Activated CD4-positive, CD25-positive, alpha-beta regulatory T cell treated with anti-CD3 and anti-CD28 coated beads, Interleukin-2, amount 50 U/mL, for 72 hours (primary cell): Measurements from ENCODE around the gene SLC44A1.

Experiments used
- DNase-seq: peaks from one replicate; pipeline ENCODE4 v3.0.0; 2021

Gene SLC44A1

GRCh38 chr9:105396901-105397300 lies 152.4 kb downstream of the SLC44A1 start:
- no peak for DNase-seq

GRCh38 chr9:105399117-105399516 lies 154.7 kb downstream of the SLC44A1 start:
- DNase-seq: no peak

- no peak for DNase-seq
Measured at GRCh38 chr9:105401651-105402050, 157.2 kb downstream of the SLC44A1 start.

- DNase-seq: no peak
Measured at GRCh38 chr9:105403552-105404248, 159.2 kb downstream of the SLC44A1 start.

DNA sequence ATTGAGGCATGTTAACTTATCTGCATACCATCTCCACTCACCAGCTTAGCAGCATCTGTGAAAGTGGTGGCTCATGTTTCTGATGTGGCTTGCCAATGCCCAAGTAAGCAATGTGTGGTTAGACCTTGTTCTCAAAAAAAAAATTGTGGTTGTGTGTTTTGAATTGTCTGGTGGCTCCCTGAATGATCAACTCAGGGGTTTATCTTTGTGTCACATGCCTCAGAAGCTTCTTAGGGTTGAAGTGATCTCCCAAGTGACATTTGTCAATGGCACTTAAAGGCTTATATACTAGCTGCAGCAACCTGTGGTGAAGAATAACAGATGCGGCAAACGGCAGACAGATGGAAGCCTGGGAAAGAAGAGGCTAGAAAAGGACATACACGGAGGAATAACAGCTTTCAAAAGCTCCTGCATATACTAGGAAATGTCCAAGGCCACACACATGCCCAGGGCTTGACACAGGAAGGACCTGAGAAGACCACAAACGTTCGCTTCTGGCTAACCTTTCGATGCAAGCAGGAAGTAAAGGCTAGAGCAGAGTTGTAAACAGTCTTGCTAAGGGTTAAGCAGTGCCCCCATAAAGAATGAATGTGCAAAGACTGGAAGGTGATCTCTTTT lies 161.2 kb downstream of the SLC44A1 start:
- no peak for DNase-seq

DNA sequence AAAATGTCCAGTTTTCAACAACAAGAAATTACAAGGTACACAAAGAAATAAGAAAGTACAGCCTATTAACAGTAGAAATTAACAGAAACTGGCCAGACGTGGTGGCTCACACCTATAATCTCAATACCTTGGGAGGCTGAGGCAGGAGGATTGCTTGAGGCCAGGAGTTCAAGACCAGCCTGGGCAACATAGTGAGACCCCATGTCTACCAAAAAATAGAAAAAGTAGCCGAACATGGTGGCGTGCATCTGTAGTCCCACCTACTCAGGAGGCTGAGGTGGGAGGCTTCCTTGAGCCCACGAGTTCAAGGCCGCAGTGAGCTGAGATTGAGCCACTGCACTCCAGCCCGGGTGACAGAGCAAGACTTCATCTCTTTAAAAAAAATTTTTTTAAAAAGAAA lies 161.9 kb downstream of the SLC44A1 start:
- DNase-seq: no peak

DNA sequence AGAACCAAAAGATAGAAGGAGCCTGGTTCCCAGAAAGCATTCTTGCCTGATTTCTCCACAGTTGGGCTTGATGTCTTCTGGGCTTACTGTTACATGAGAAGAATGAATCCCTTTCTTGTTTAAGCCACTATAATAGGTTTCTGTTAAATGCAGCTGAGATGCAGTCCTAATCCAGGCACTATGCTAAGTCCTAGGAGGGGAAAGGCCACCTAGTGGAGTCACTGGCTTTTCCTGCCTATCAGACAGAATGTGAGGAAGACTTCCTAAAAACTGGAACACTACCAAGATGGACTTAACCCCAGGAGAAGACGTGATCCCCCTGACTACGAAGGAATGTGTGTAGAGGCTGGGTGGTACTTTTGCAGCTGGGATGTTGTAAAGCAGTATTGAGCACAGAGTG lies 169.1 kb downstream of the SLC44A1 start:
- no peak for DNase-seq

GRCh38 chr9:105414947-105415661 lies 170.7 kb downstream of the SLC44A1 start:
- DNase-seq: peak; percentile 46

DNA sequence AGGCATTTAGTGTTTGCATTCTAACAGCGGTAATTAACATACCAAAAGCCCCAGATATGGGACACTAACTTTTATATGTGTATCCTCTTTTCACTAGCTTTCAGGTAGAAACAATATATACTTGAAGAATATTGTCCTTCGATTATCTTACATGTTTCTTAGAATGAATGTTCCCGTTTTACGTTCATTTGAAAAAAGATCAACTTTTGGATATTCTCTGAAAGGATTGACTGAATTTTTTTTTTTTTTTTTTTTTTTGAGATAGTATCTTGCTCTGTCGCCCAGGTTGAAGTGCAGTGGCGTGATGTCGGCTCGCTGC lies 171.2 kb downstream of the SLC44A1 start:
- DNase-seq: no peak

- no peak for DNase-seq
Measured at GRCh38 chr9:105416840-105417239, 172.4 kb downstream of the SLC44A1 start.

- DNase-seq: no peak
Measured at GRCh38 chr9:105418588-105419500, 174.4 kb downstream of the SLC44A1 start.

DNA sequence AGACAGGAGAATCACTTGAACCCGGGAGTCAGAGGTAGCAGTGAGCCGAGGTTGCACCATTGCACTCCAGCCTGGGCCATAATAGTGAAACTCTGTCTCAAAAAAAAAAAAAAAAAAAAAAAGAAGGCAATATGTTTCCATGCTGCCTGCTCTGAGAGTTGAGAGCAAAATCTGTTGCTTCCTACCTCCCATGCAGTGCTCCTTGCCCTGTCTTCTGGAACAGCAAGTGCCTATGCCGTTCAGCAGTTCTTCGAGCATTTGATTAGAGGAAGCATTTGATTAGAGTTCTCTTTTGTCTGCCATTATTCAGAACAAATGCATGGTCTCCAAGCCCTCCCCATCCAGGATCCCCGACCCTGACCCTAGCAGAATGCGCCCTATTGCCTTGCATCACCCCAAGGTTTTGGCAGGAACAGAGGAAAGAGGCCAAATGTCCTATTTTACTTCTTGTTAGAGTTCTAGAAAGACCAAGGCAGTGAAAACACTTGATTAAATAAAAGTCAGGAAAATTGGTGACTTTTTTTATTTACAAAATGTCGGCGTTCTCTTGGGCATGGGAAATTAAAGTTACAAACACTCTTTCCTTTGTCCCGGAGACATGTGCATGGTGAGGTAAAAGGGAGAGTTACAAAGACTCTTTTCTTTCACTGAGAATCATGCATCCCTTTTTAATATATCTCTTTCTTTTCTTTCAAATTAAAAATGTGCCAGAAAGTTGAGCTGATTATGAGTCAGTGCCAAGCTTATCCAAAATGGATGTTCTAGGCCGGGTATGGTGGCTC lies 175.6 kb downstream of the SLC44A1 start:
- DNase-seq: no peak

- no peak for DNase-seq
Measured at GRCh38 chr9:105421154-105421553, 176.7 kb downstream of the SLC44A1 start.

DNA sequence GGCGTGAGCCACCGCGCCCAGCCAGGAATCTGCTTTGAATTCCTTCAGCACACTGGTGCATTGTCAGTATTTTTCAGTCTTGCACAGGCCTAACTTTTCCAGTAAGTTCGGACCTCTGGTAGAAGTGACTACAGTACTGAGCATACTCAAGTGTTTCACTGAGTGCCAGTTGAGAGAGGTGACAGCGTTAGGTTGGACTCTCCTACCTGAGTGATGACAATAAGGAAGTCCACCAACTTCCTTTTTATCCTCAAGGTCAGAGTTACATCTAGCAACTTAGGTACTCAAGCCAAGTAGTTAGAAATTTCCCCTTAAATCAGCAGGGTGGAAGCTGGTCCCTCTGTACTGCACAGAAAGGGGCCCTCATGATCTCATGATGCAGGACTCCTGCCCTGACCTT lies 177.4 kb downstream of the SLC44A1 start:
- DNase-seq: no peak

GRCh38 chr9:105425816-105426433 lies 181.5 kb downstream of the SLC44A1 start:
- no peak for DNase-seq

DNA sequence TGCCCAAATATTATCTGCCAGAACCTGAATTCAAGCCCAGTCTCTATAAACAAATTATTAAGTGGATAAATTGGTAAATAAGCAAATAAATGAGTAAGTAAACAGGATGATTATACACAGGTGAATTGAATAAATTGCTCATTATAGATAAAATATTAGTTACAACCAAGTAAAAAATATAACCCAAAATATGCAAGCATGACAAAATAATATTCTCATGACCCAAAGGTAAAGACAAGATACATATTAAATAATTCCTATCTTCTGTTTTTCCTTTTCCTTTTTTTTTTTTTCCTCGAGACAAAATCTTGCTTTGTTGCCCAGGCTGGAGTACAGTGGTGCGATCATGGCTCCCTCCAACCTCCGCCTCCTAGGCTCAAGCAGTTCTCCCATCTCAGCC lies 182.2 kb downstream of the SLC44A1 start:
- DNase-seq: no peak

GRCh38 chr9:105431424-105432246 lies 187.2 kb downstream of the SLC44A1 start:
- DNase-seq: no peak

GRCh38 chr9:105432247-105432842 lies 187.9 kb downstream of the SLC44A1 start:
- no peak for DNase-seq

GRCh38 chr9:105435453-105435852 lies 191.0 kb downstream of the SLC44A1 start:
- no peak for DNase-seq

DNA sequence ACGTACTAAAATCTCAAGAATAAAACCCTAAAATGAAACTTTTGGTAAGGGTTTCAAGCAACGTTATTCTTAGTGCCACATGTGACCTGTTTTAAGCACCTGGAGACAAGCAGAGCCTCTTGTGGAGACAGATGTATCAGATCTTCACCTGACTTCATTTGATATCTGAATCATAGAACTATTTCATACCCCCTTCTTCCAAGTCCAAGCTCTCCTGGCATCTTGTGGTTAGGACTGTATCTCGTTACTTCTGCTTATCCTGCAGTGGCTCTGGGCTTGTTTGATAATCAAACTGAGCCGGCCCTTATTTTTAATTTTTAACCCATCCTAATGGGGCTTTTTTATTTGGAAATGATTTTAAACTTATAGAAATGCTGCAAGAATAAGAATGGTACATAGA lies 192.3 kb downstream of the SLC44A1 start:
- DNase-seq: no peak

DNA sequence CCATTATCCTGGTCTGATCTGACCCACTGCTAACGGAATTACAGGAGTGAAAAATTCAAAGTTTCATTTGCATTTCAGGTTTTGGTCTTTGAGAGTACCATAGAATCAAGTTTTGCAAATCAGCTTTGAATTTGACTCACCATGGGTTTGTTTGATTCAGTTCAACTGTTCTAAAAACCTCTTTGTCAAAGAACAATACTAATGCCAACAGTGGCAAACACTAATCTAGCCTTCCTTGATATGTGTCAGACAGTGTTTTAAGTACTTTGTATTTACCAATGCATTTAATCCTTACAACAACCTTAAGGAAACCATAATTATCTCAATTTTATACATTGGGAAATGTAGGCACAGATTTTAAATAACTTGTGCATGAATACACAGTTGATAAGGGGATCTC lies 193.3 kb downstream of the SLC44A1 start:
- DNase-seq: no peak
